IPS-18a (cell line): Measurements from ENCODE around the gene FNIP1.
"Not testable (repeated sequence)": the region's sequence is repeated elsewhere in the genome, so short reads cannot be mapped to it uniquely, and the experiment has no call there.

Experiments used
- H3K27ac ChIP-seq: one replicate; pipeline ENCODE4 v1.5.1; 2013; ENCODE audit warnings: low read length
- H3K27me3 ChIP-seq: one replicate; pipeline ENCODE4 v1.6.1; 2013; ENCODE audit warnings: mild to moderate bottlenecking, low read length; ENCODE audit not compliant: control insufficient read depth, insufficient read depth
- H3K36me3 ChIP-seq: one replicate; pipeline ENCODE4 v1.6.1; 2013; ENCODE audit warnings: low read depth, low read length; ENCODE audit not compliant: control insufficient read depth
- H3K4me1 ChIP-seq: one replicate; pipeline ENCODE4 v1.6.1; 2013; ENCODE audit warnings: low read depth, low read length; ENCODE audit not compliant: control insufficient read depth
- H3K4me3 ChIP-seq: one replicate; pipeline ENCODE4 v1.5.1; 2013; ENCODE audit warnings: low read length
- H3K9ac ChIP-seq: one replicate; pipeline ENCODE4 v1.6.1; 2013; ENCODE audit warnings: mild to moderate bottlenecking, low read length, moderate library complexity
- H3K9me3 ChIP-seq: one replicate; pipeline ENCODE4 v1.6.1; 2013; ENCODE audit warnings: low read depth, low read length; ENCODE audit not compliant: control insufficient read depth

FNIP1 gene

GRCh38 chr5:131796793-131797693, at the start of gene FNIP1:
TSS of gene FNIP1 (minus strand) at chr5:131797017. CDS start at chr5:131796921, 96 bp downstream.
- H3K9me3 ChIP-seq = no peaks in the 10 kb centered on the region
- peak within 1 kb of the TSS; percentile 79 for H3K9ac ChIP-seq
- no peak within 1 kb of the TSS for H3K27ac ChIP-seq
- peaks cover 3% of the 10 kb centered on the region for H3K4me1 ChIP-seq
- H3K4me3 ChIP-seq = peak within 1 kb of the TSS; percentile 79
- no peaks in the 10 kb centered on the region for H3K36me3 ChIP-seq
- peaks cover 21% of the 10 kb centered on the region for H3K27me3 ChIP-seq

GRCh38 chr5:131846536-131846935, 49.7 kb upstream of the FNIP1 start:
- Histone ChIP-seq H3K27ac (no peak overlapping the region), H3K9ac (no peak overlapping the region), H3K36me3 (no peaks in the 10 kb centered on the region), H3K4me3 (no peak overlapping the region), H3K27me3 (no peaks in the 10 kb centered on the region), H3K4me1 (no peaks in the 10 kb centered on the region), H3K9me3 (peaks cover 15% of the 10 kb centered on the region)

GRCh38 chr5:131845828-131846227, 49.0 kb upstream of the FNIP1 start:
- Histone ChIP-seq H3K4me1 (no peaks in the 10 kb centered on the region), H3K36me3 (no peaks in the 10 kb centered on the region), H3K27me3 (no peaks in the 10 kb centered on the region), H3K9ac (no peak overlapping the region), H3K4me3 (no peak overlapping the region), H3K27ac (no peak overlapping the region), H3K9me3 (peaks cover 15% of the 10 kb centered on the region)

GRCh38 chr5:131842971-131843370, 46.2 kb upstream of the FNIP1 start:
- H3K9me3 ChIP-seq = peaks cover 15% of the 10 kb centered on the region

GRCh38 chr5:131832702-131833101, 35.9 kb upstream of the FNIP1 start:
- not testable (repeated sequence) for H3K27me3 ChIP-seq, H3K4me1 ChIP-seq, H3K9me3 ChIP-seq, H3K4me3 ChIP-seq, H3K36me3 ChIP-seq, H3K27ac ChIP-seq, H3K9ac ChIP-seq

More at GRCh38 chr5:131842971-131843370, 46.2 kb upstream of the FNIP1 start:
- not testable (repeated sequence) for H3K27me3 ChIP-seq, H3K36me3 ChIP-seq, H3K4me3 ChIP-seq, H3K4me1 ChIP-seq, H3K27ac ChIP-seq, H3K9ac ChIP-seq

GRCh38 chr5:131825404-131826013, 28.7 kb upstream of the FNIP1 start:
- Histone ChIP-seq H3K4me3 (no peak overlapping the region), H3K9me3 (no peaks in the 10 kb centered on the region), H3K27ac (no peak overlapping the region), H3K27me3 (no peaks in the 10 kb centered on the region), H3K4me1 (no peaks in the 10 kb centered on the region), H3K9ac (no peak overlapping the region), H3K36me3 (no peaks in the 10 kb centered on the region)

GRCh38 chr5:131824631-131825030, 27.8 kb upstream of the FNIP1 start:
- H3K27ac ChIP-seq = no peak overlapping the region
- H3K36me3 ChIP-seq = no peaks in the 10 kb centered on the region
- no peak overlapping the region for H3K4me3 ChIP-seq

GRCh38 chr5:131821221-131821620, 24.4 kb upstream of the FNIP1 start:
- H3K9me3 ChIP-seq = no peaks in the 10 kb centered on the region
- no peaks in the 10 kb centered on the region for H3K27me3 ChIP-seq
- no peaks in the 10 kb centered on the region for H3K4me1 ChIP-seq
- no peak overlapping the region for H3K4me3 ChIP-seq
- no peaks in the 10 kb centered on the region for H3K36me3 ChIP-seq
- no peak overlapping the region for H3K27ac ChIP-seq
- no peak overlapping the region for H3K9ac ChIP-seq

More at GRCh38 chr5:131824631-131825030, 27.8 kb upstream of the FNIP1 start:
- Histone ChIP-seq H3K27me3 (no peaks in the 10 kb centered on the region), H3K9ac (no peak overlapping the region), H3K4me1 (no peaks in the 10 kb centered on the region), H3K9me3 (no peaks in the 10 kb centered on the region)

- peaks cover 7% of the 10 kb centered on the region for H3K4me1 ChIP-seq
- H3K36me3 ChIP-seq = no peaks in the 10 kb centered on the region
- H3K9ac ChIP-seq = no peak overlapping the region
- H3K9me3 ChIP-seq = no peaks in the 10 kb centered on the region
- no peaks in the 10 kb centered on the region for H3K27me3 ChIP-seq
- no peak overlapping the region for H3K4me3 ChIP-seq
- no peak overlapping the region for H3K27ac ChIP-seq
These were observed 21.3 kb upstream of the FNIP1 start for GRCh38 chr5:131818001-131818724.

GRCh38 chr5:131814990-131815389, 18.2 kb upstream of the FNIP1 start:
- no peak overlapping the region for H3K9ac ChIP-seq
- H3K9me3 ChIP-seq = no peaks in the 10 kb centered on the region
- H3K4me1 ChIP-seq = peaks cover 7% of the 10 kb centered on the region
- H3K27ac ChIP-seq = no peak overlapping the region
- H3K4me3 ChIP-seq = no peak overlapping the region
- H3K36me3 ChIP-seq = no peaks in the 10 kb centered on the region
- no peaks in the 10 kb centered on the region for H3K27me3 ChIP-seq

- no peaks in the 10 kb centered on the region for H3K36me3 ChIP-seq
- no peak overlapping the region for H3K9ac ChIP-seq
- H3K9me3 ChIP-seq = no peaks in the 10 kb centered on the region
- no peaks in the 10 kb centered on the region for H3K27me3 ChIP-seq
- peaks cover 7% of the 10 kb centered on the region for H3K4me1 ChIP-seq
- H3K4me3 ChIP-seq = no peak overlapping the region
- H3K27ac ChIP-seq = no peak overlapping the region
These were observed 15.7 kb upstream of the FNIP1 start for GRCh38 chr5:131812371-131813160.
